H9 (cell line): Measurements from ENCODE around the gene ZNF652. TPM values are rescaled to one million over a fixed set of nuclear protein-coding genes. Genes with fewer than 3 reads are reported as not detected.

ENCODE experiments used
- DNase-seq: peaks from one replicate; pipeline ENCODE4 v3.0.0-alpha.2; 2017
- H2AFZ ChIP-seq: one replicate; pipeline ENCODE4 v1.6.1; 2013; ENCODE audit warnings: mild to moderate bottlenecking, low read length, control low read depth, moderate library complexity
- H2AK5ac ChIP-seq: 2 replicates; pipeline ENCODE4 v1.6.1; 2013; ENCODE audit warnings: low read length, control low read depth, mixed read lengths; ENCODE audit not compliant: insufficient read length
- H2BK120ac ChIP-seq: one replicate; pipeline ENCODE4 v1.6.1; 2013; ENCODE audit warnings: low read depth, mild to moderate bottlenecking, low read length, control low read depth, inconsistent platforms; ENCODE audit not compliant: poor library complexity, severe bottlenecking
- H2BK12ac ChIP-seq: 2 replicates; pipeline ENCODE4 v1.6.1; 2013; ENCODE audit warnings: low read length, control low read depth, mixed read lengths, low read depth; ENCODE audit not compliant: insufficient read length
- H2BK15ac ChIP-seq: 2 replicates; pipeline ENCODE4 v1.6.1; 2013; ENCODE audit warnings: low read depth, low read length, control low read depth
- H2BK20ac ChIP-seq: one replicate; pipeline ENCODE4 v1.6.1; 2013; ENCODE audit warnings: low read depth, mild to moderate bottlenecking, low read length, control low read depth, inconsistent platforms; ENCODE audit not compliant: poor library complexity, severe bottlenecking
- H2BK5ac ChIP-seq: 2 replicates; pipeline ENCODE4 v1.6.1; 2013; ENCODE audit warnings: low read length, control low read depth, mixed read lengths; ENCODE audit not compliant: insufficient read length
- H3K14ac ChIP-seq: 2 replicates; pipeline ENCODE4 v1.6.1; 2013; ENCODE audit warnings: low read length, control low read depth; ENCODE audit not compliant: insufficient read depth
- H3K18ac ChIP-seq: 2 replicates; pipeline ENCODE4 v1.6.1; 2013; ENCODE audit warnings: low read depth, mild to moderate bottlenecking, mixed read lengths, low read length, control low read depth; ENCODE audit not compliant: insufficient read length
- H3K23ac ChIP-seq: 2 replicates; pipeline ENCODE4 v1.6.1; 2013; ENCODE audit warnings: low read length, control low read depth, mixed read lengths, low read depth; ENCODE audit not compliant: insufficient read length
- H3K23me2 ChIP-seq: 2 replicates; pipeline ENCODE4 v1.6.1; 2013; ENCODE audit warnings: low read depth, mild to moderate bottlenecking, mixed read lengths, low read length, control low read depth; ENCODE audit not compliant: insufficient read length, poor library complexity, severe bottlenecking
- H3K27ac ChIP-seq: 2 replicates; pipeline ENCODE4 v1.5.1; 2013; ENCODE audit warnings: low read length, control low read depth, mixed read lengths, low read depth; ENCODE audit not compliant: insufficient read length
- H3K27me3 ChIP-seq: 2 replicates; pipeline ENCODE4 v1.6.1; 2013; ENCODE audit warnings: low read length, control low read depth, inconsistent platforms; ENCODE audit not compliant: insufficient read depth
- H3K4ac ChIP-seq: 2 replicates; pipeline ENCODE4 v1.6.1; 2013; ENCODE audit warnings: low read depth, mild to moderate bottlenecking, control low read depth, inconsistent platforms, low read length, moderate library complexity
- H3K4me1 ChIP-seq: 2 replicates; pipeline ENCODE4 v1.6.1; 2013; ENCODE audit warnings: low read length, control low read depth, inconsistent platforms; ENCODE audit not compliant: insufficient read depth
- H3K4me2 ChIP-seq: 2 replicates; pipeline ENCODE4 v1.6.1; 2013; ENCODE audit warnings: low read length, control low read depth, mixed read lengths; ENCODE audit not compliant: insufficient read length, insufficient read depth
- H3K56ac ChIP-seq: 2 replicates; pipeline ENCODE4 v1.6.1; 2013; ENCODE audit warnings: low read depth, mild to moderate bottlenecking, mixed read lengths, low read length, control low read depth; ENCODE audit not compliant: insufficient read length
- H3K79me1 ChIP-seq: 2 replicates; pipeline ENCODE4 v1.6.1; 2013; ENCODE audit warnings: low read depth, mild to moderate bottlenecking, moderate library complexity, low read length, control low read depth, inconsistent platforms; ENCODE audit not compliant: insufficient read depth, poor library complexity, severe bottlenecking
- H3K79me2 ChIP-seq: 2 replicates; pipeline ENCODE4 v1.6.1; 2013; ENCODE audit warnings: low read length, control low read depth, inconsistent platforms; ENCODE audit not compliant: insufficient read depth
- H3K9ac ChIP-seq: 2 replicates; pipeline ENCODE4 v1.6.1; 2013; ENCODE audit warnings: low read length, control low read depth, mixed read lengths; ENCODE audit not compliant: insufficient read length; ENCODE audit errors: extremely low read depth
- H3K9me3 ChIP-seq: one replicate; pipeline ENCODE4 v1.6.1; 2013; ENCODE audit warnings: low read depth, low read length, inconsistent platforms; ENCODE audit not compliant: control insufficient read depth
- H3T11ph ChIP-seq: one replicate; pipeline ENCODE4 v1.6.1; 2013; ENCODE audit warnings: mild to moderate bottlenecking, low read length, control low read depth, inconsistent platforms
- H4K20me1 ChIP-seq: one replicate; pipeline ENCODE4 v1.6.1; 2013; ENCODE audit not compliant: control insufficient read depth, insufficient read length, insufficient read depth
- H4K5ac ChIP-seq: 2 replicates; pipeline ENCODE4 v1.6.1; 2013; ENCODE audit warnings: low read depth, mild to moderate bottlenecking, mixed read lengths, low read length, control low read depth; ENCODE audit not compliant: insufficient read length
- H4K8ac ChIP-seq: replicated peaks from 2 replicates; pipeline ENCODE4 v1.6.1; 2013; ENCODE audit warnings: low read length, control low read depth, mixed read lengths, low read depth; ENCODE audit not compliant: insufficient read length
- H4K91ac ChIP-seq: 2 replicates; pipeline ENCODE4 v1.6.1; 2013; ENCODE audit warnings: low read depth, mild to moderate bottlenecking, moderate library complexity, mixed read lengths, low read length, control low read depth; ENCODE audit not compliant: insufficient read length
- H3K27ac Mint-ChIP-seq, 3 experiments: 2 replicates in 2 of 3; 3 replicates in 1 of 3; pipeline ENCODE4 v1.8.0; 2020 to 2021; ENCODE audit warnings: mixed read lengths in 3 of 3, mild to moderate bottlenecking in 1 of 3, moderate library complexity in 1 of 3
- H3K27me3 Mint-ChIP-seq: 2 replicates; pipeline ENCODE4 v1.8.0; 2021; ENCODE audit warnings: low read depth, mild to moderate bottlenecking, moderate library complexity, mixed read lengths
- H3K36me3 Mint-ChIP-seq, 3 experiments: 2 replicates in 2 of 3; 3 replicates in 1 of 3; pipeline ENCODE4 v1.8.0; 2020 to 2021; ENCODE audit warnings: low read depth in 3 of 3, mixed read lengths in 3 of 3; ENCODE audit not compliant: insufficient read depth in 1 of 3
- H3K4me1 Mint-ChIP-seq, 2 experiments: 2 replicates each; pipeline ENCODE4 v1.8.0; 2020; ENCODE audit warnings: mixed read lengths in 2 of 2
- H3K4me3 Mint-ChIP-seq, 2 experiments: 2 replicates in 1 of 2; 3 replicates in 1 of 2; pipeline ENCODE4 v1.8.0; 2020 to 2021; ENCODE audit warnings: mild to moderate bottlenecking in 2 of 2, mixed read lengths in 2 of 2, moderate library complexity in 1 of 2
- H3K9me3 Mint-ChIP-seq, 2 experiments: 2 replicates in 1 of 2; 3 replicates in 1 of 2; pipeline ENCODE4 v1.8.0; 2020; ENCODE audit warnings: mild to moderate bottlenecking in 2 of 2, mixed read lengths in 2 of 2, moderate library complexity in 1 of 2
- CTCF ChIP-seq: fragments of 200-600 bp; sonication (generic); conservative IDR thresholded peaks from 3 replicates; pipeline ENCODE4 v1.8.0; 2021; ENCODE audit warnings: antibody characterized with exemption, mild to moderate bottlenecking
- WGBS: extraction: QIAGEN DNeasy Blood & Tissue Kit; methylation state at CpG from one replicate; pipeline ENCODE4 v1.1.7; 2013; ENCODE audit warnings: missing lambda C conversion rate, low lambda C conversion rate, mixed read lengths; ENCODE audit not compliant: insufficient read length; ENCODE audit errors: extremely low coverage; 5-methylcytosine and 5-hydroxymethylcytosine counted together
- total RNA-seq: library from RNA; stranded (reverse); gene quantifications from 2 replicates; pipeline ENCODE4 v1.2.1, GENCODE V29; 2021

ZNF652 gene
- total RNA-seq, 1 experiment from 2014 or later, result 33.6 TPM

- H2BK120ac ChIP-seq, result no peak overlapping the region
- H3K4me1 ChIP-seq, result peaks cover 5% of the 10 kb centered on the region
- H3K4ac ChIP-seq, result no peak overlapping the region
- H3K18ac ChIP-seq, result no peak overlapping the region
- no peaks in the 10 kb centered on the region for H3K79me1 ChIP-seq
- H3K23ac ChIP-seq, result no peak overlapping the region
- no peak overlapping the region for H3K4me2 ChIP-seq
- H3T11ph ChIP-seq, result no peak overlapping the region
- no peak overlapping the region for H3K27ac ChIP-seq
- Mint-ChIP-seq H3K4me3 (no peak overlapping the region), H3K27me3 (peaks cover 3% of the 10 kb centered on the region), H3K9me3 (no peaks in the 10 kb centered on the region), H3K4me1 (peaks cover 11 to 14% of the 10 kb centered on the region in 2 experiments), H3K36me3 (no peaks in the 10 kb centered on the region), H3K27ac (peak overlapping the region in 1 of 3 experiments; percentile 34; a peak in 1 of 7 replicates)
- H3K27me3 ChIP-seq, result no peaks in the 10 kb centered on the region
- no peak overlapping the region for H2AFZ ChIP-seq
- no peak overlapping the region for H4K8ac ChIP-seq
- H2BK5ac ChIP-seq, result no peak overlapping the region
- H4K91ac ChIP-seq, result no peak overlapping the region
- H2AK5ac ChIP-seq, result no peak overlapping the region
- H2BK12ac ChIP-seq, result no peak overlapping the region
- H3K9ac ChIP-seq, result no peak overlapping the region
- no peak overlapping the region for H4K5ac ChIP-seq
- no peak overlapping the region for H2BK15ac ChIP-seq
- TF ChIP-seq CTCF, result no peak
- no peaks in the 10 kb centered on the region for H4K20me1 ChIP-seq
- H2BK20ac ChIP-seq, result no peak overlapping the region
- H3K56ac ChIP-seq, result no peak overlapping the region
- no peak overlapping the region for H3K14ac ChIP-seq
- no CpG with 5 or more reads among the region's 5 CpGs for WGBS
- no peaks in the 10 kb centered on the region for H3K79me2 ChIP-seq
- no peaks in the 10 kb centered on the region for H3K23me2 ChIP-seq
- no peak for DNase-seq
- no peaks in the 10 kb centered on the region for H3K9me3 ChIP-seq
Observed at GRCh38 chr17:49378311-49378710, 16.3 kb upstream of the ZNF652 start.
